Nephron (organoid): ENCODE measurements around the gene ANO1.

Experiments used
- H3K27ac Mint-ChIP-seq, 3 experiments: 2 replicates each; pipeline ENCODE4 v1.8.0; 2020; ENCODE audit warnings: mixed read lengths in 3 of 3, mild to moderate bottlenecking in 2 of 3, moderate library complexity in 1 of 3
- H3K27me3 Mint-ChIP-seq: 2 replicates; pipeline ENCODE4 v1.8.0; 2021; ENCODE audit warnings: low read depth, mild to moderate bottlenecking, moderate library complexity, mixed read lengths
- H3K36me3 Mint-ChIP-seq: 2 replicates; pipeline ENCODE4 v1.8.0; 2020; ENCODE audit warnings: low read depth, mixed read lengths
- H3K4me1 Mint-ChIP-seq: 2 replicates; pipeline ENCODE4 v1.8.0; 2020; ENCODE audit warnings: mixed read lengths
- H3K4me3 Mint-ChIP-seq, 3 experiments: 2 replicates each; pipeline ENCODE4 v1.8.0; 2020; ENCODE audit warnings: mild to moderate bottlenecking in 3 of 3, mixed read lengths in 3 of 3, moderate library complexity in 2 of 3
- H3K9me3 Mint-ChIP-seq: 2 replicates; pipeline ENCODE4 v1.8.0; 2020; ENCODE audit warnings: mixed read lengths
- CTCF ChIP-seq, 3 experiments: fragments of 200-600 bp; sonication (generic); IDR thresholded peaks; one replicate each; pipeline ENCODE4 v1.5.0; 2021; ENCODE audit warnings: antibody characterized with exemption in 3 of 3; ENCODE audit not compliant: unreplicated experiment in 3 of 3

The ANO1 gene

GRCh38 chr11:70183483-70184176 is 105.5 kb downstream of the ANO1 start:
- Mint-ChIP-seq H3K4me1 (no peaks in the 10 kb centered on the region), H3K4me3 (no peak overlapping the region), H3K36me3 (no peaks in the 10 kb centered on the region), H3K27ac (no peak overlapping the region), H3K27me3 (peaks cover 10% of the 10 kb centered on the region), H3K9me3 (no peaks in the 10 kb centered on the region)
- TF ChIP-seq CTCF (IDR thresholded peaks at IDR 0.05; ENCODE audit: unreplicated experiment in 3 of 3) = no peak

DNA sequence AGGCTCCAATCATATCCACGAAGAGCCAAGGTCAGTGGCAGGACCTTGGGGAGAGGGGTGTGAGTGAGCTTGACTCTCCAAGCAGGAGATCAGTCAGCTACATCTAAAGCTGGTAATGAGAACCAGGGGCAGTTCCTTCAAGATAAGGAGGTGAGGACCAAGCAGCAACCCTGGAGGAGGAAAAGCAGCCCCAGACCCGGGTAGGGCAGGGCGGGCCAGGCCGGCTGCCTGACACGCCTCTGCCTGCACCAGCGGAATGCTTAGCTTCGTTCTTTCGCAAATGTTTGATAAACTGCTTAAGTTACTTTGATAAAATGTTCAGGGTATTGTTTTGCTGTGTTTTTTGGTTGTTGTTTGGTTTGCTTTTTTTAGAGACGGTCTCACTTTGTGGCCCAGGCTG is 106.3 kb downstream of the ANO1 start:
- no peak overlapping the region for H3K27ac Mint-ChIP-seq
- peaks cover 10% of the 10 kb centered on the region for H3K27me3 Mint-ChIP-seq
- no peak for TF ChIP-seq CTCF (IDR thresholded peaks at IDR 0.05; ENCODE audit: unreplicated experiment in 3 of 3)
- no peaks in the 10 kb centered on the region for H3K9me3 Mint-ChIP-seq
- no peaks in the 10 kb centered on the region for H3K36me3 Mint-ChIP-seq
- H3K4me1 Mint-ChIP-seq = no peaks in the 10 kb centered on the region
- no peak overlapping the region for H3K4me3 Mint-ChIP-seq

- Mint-ChIP-seq H3K27me3 (peaks cover 10% of the 10 kb centered on the region), H3K4me3 (no peak overlapping the region), H3K9me3 (no peaks in the 10 kb centered on the region), H3K27ac (no peak overlapping the region), H3K4me1 (no peaks in the 10 kb centered on the region), H3K36me3 (no peaks in the 10 kb centered on the region)
- TF ChIP-seq CTCF (IDR thresholded peaks at IDR 0.05; ENCODE audit: unreplicated experiment in 3 of 3) = no peak
Observed at GRCh38 chr11:70185348-70186055, 107.4 kb downstream of the ANO1 start.

DNA sequence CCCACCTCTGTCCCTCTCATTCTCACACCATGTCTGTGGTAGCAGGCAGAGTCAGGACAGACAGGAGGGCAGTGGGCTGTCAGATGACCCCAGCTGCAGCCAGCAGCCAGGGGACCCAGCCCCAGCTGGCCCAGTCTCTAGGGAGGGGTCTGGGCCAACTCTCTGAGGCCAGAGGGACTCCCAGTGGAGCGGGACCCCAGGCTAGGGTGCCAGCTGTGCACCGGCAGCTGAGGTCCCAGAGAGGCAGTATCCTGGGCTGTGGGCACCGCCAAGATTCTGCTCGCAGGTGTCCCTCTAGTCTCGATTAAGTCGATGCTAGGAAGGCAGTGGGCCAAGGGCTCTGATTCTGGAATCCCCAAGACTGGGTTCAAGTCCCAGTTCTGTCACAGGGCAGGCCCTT is 108.3 kb downstream of the ANO1 start:
- Mint-ChIP-seq H3K27me3 (peaks cover 17% of the 10 kb centered on the region), H3K9me3 (no peaks in the 10 kb centered on the region), H3K4me3 (no peak overlapping the region), H3K4me1 (no peaks in the 10 kb centered on the region), H3K27ac (no peak overlapping the region), H3K36me3 (no peaks in the 10 kb centered on the region)
- no peak for TF ChIP-seq CTCF (IDR thresholded peaks at IDR 0.05; ENCODE audit: unreplicated experiment in 3 of 3)

GRCh38 chr11:70186936-70187335 is 108.8 kb downstream of the ANO1 start:
- Mint-ChIP-seq H3K4me1 (no peaks in the 10 kb centered on the region), H3K27me3 (peaks cover 19% of the 10 kb centered on the region), H3K36me3 (no peaks in the 10 kb centered on the region), H3K9me3 (no peaks in the 10 kb centered on the region), H3K4me3 (no peak overlapping the region), H3K27ac (no peak overlapping the region)
- no peak for TF ChIP-seq CTCF (IDR thresholded peaks at IDR 0.05; ENCODE audit: unreplicated experiment in 3 of 3)

DNA sequence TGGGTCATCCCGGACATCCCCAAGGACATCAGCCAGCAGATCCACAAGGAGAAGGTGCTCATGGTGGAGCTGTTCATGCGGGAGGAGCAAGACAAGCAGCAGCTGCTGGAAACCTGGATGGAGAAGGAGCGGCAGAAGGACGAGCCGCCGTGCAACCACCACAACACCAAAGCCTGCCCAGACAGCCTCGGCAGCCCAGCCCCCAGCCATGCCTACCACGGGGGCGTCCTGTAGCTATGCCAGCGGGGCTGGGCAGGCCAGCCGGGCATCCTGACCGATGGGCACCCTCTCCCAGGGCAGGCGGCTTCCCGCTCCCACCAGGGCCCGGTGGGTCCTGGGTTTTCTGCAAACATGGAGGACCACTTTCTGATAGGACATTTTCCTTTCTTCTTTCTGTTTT is 109.7 kb downstream of the ANO1 start:
- Mint-ChIP-seq H3K27me3 (peaks cover 19% of the 10 kb centered on the region), H3K4me3 (no peak overlapping the region), H3K36me3 (no peaks in the 10 kb centered on the region), H3K4me1 (no peaks in the 10 kb centered on the region), H3K27ac (no peak overlapping the region), H3K9me3 (no peaks in the 10 kb centered on the region)
- TF ChIP-seq CTCF (IDR thresholded peaks at IDR 0.05; ENCODE audit: unreplicated experiment in 3 of 3) = no peak
